Prostate gland (tissue), 2 donors: ENCODE results near the gene PRKAG2.

ENCODE experiments used
- POLR2A ChIP-seq: fragments of 450-650 bp; IDR thresholded peaks from one replicate; pipeline ENCODE4 v1.6.1; 2016; ENCODE audit warnings: antibody characterized with exemption, mild to moderate bottlenecking
- TF ChIP-seq, protein P1 (sequence below), 4 experiments: fragments of 200-600 bp in 2 of 4; fragments of 450-650 bp in 2 of 4; sonication (generic) in 2 of 4; IDR thresholded peaks; 1 replicate in 3 of 4; 2 replicates in 1 of 4; pipeline ENCODE4 v1.5.1; 2016 to 2019; ENCODE audit warnings: antibody characterized with exemption in 4 of 4, mild to moderate bottlenecking in 2 of 4, moderate library complexity in 2 of 4

DNA sequence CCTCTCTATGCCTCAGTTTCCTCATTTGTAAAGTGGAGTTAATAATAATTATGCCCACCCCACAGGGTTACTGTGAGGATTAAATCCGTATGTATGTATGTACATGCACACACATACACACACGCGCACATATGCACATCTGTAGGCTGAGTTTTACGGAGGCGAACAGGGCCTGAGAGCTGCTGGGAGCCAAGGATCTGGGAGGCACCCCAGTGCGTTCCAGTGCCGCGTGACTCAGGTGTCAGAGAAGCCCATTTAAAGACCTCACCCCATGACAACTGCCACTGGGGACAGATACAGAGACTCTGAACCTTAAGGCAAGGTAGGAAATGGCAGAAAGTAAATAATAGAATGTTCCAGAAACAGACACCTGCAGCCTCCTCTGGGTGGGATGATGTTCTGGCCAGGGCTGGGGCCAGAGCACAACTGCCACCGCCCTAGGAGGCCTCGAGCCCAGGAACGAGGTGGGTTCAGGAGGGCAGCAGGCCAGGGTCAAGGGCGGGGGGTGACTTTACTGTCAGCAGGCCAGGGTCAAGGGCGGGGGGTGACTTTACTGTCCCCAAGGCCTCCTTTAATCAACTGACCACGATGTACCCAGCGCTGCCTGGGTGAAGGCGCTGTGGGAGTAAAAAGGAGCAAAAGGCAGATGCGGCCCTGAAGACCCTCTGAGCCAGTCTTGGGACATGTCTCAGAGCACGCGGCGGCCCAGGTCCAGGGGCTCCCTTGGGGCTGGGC, 54.9 kb downstream of the PRKAG2 start:
- TF ChIP-seq, protein P1, sequence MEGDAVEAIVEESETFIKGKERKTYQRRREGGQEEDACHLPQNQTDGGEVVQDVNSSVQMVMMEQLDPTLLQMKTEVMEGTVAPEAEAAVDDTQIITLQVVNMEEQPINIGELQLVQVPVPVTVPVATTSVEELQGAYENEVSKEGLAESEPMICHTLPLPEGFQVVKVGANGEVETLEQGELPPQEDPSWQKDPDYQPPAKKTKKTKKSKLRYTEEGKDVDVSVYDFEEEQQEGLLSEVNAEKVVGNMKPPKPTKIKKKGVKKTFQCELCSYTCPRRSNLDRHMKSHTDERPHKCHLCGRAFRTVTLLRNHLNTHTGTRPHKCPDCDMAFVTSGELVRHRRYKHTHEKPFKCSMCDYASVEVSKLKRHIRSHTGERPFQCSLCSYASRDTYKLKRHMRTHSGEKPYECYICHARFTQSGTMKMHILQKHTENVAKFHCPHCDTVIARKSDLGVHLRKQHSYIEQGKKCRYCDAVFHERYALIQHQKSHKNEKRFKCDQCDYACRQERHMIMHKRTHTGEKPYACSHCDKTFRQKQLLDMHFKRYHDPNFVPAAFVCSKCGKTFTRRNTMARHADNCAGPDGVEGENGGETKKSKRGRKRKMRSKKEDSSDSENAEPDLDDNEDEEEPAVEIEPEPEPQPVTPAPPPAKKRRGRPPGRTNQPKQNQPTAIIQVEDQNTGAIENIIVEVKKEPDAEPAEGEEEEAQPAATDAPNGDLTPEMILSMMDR (IDR thresholded peaks at IDR 0.05), result no peak
- TF ChIP-seq POLR2A, result no peak
